Lung (tissue), 12 donors: ENCODE results near the gene PYGM. TPM values are rescaled to one million over a fixed set of nuclear protein-coding genes. Genes with fewer than 3 reads are reported as not detected.

Source experiments
- ATAC-seq: fragments of 200-7000 bp; cut with Tn5 transposase; one replicate; pipeline ENCODE4 v1.9.1; 2020; ENCODE audit warnings: moderate number of reproducible peaks; ENCODE audit not compliant: insufficient read depth, low FRiP score
- DNase-seq, 3 donors: peaks; one replicate each; pipeline ENCODE4 v3.0.0-alpha.2; 2013 to 2017
- H3K27ac ChIP-seq, 2 donors: one replicate each; pipeline ENCODE4 v1.5.1; 2013; ENCODE audit warnings: mild to moderate bottlenecking in 2 of 2, moderate library complexity in 2 of 2, control low read depth in 1 of 2, inconsistent platforms in 1 of 2, low read depth in 1 of 2, low read length in 1 of 2
- H3K27me3 ChIP-seq, 3 donors: one replicate each; pipeline ENCODE4 v1.5.1; 2013; ENCODE audit warnings: low read length in 2 of 3; ENCODE audit not compliant: control insufficient read depth in 3 of 3, insufficient read depth in 3 of 3
- H3K36me3 ChIP-seq, 4 donors: one replicate each; pipeline ENCODE4 v1.5.1; 2013; ENCODE audit warnings: low read length in 4 of 4, mild to moderate bottlenecking in 1 of 4, moderate library complexity in 1 of 4; ENCODE audit not compliant: control insufficient read depth in 4 of 4, insufficient read depth in 4 of 4
- H3K4me1 ChIP-seq, 5 donors: one replicate each; pipeline ENCODE4 v1.5.1; 2013; ENCODE audit warnings: low read length in 5 of 5, mild to moderate bottlenecking in 2 of 5, moderate library complexity in 1 of 5; ENCODE audit not compliant: control insufficient read depth in 5 of 5, insufficient read depth in 5 of 5
- H3K4me3 ChIP-seq: one replicate; pipeline ENCODE4 v1.5.1; 2013; ENCODE audit warnings: mild to moderate bottlenecking, control low read depth, moderate library complexity
- H3K9ac ChIP-seq, 2 donors: one replicate each; pipeline ENCODE4 v1.5.1; 2013; ENCODE audit warnings: low read length in 2 of 2, control low read depth in 1 of 2; ENCODE audit not compliant: insufficient read depth in 1 of 2
- H3K9me3 ChIP-seq, 4 donors: one replicate each; pipeline ENCODE4 v1.5.1; 2013; ENCODE audit warnings: low read length in 3 of 4, mild to moderate bottlenecking in 1 of 4, moderate library complexity in 1 of 4; ENCODE audit not compliant: control insufficient read depth in 4 of 4, insufficient read depth in 3 of 4
- WGBS, 2 donors: extraction: QIAGEN DNeasy Blood & Tissue Kit; methylation state at CpG; one replicate each; pipeline ENCODE4 v1.1.7; 2013; 5-methylcytosine and 5-hydroxymethylcytosine counted together
- polyA plus RNA-seq, 2 donors: library from polyadenylated mRNA; stranded (reverse); fragments of 200-250 nt; gene quantifications; one replicate each; pipeline ENCODE4 v1.2.1, GENCODE V29; 2013
- total RNA-seq, 2 donors: library from RNA; depleted of rRNA in 1 of 2; stranded (reverse); fragments of >200 nt in 1 of 2; gene quantifications; one replicate each; pipeline ENCODE4 v1.2.1, GENCODE V29; 2014 to 2021
- TF ChIP-seq, protein P1 (sequence below): IDR thresholded peaks from 2 replicates; pipeline ENCODE4 v1.5.1; 2012; ENCODE audit warnings: mild to moderate bottlenecking; ENCODE audit errors: control extremely low read depth, extremely low read depth
- donor health status: control.
- donor health status: control.
- donor health status: Bipolar disorder and iron deficiency.
- donor health status: healthy.
- donor health status: DM: yes; HTN: yes; CAD: no.

PYGM gene
- total and polyA plus RNA-seq, 4 donors = 1.2 to 3.8 (median 2.5) TPM

DNA sequence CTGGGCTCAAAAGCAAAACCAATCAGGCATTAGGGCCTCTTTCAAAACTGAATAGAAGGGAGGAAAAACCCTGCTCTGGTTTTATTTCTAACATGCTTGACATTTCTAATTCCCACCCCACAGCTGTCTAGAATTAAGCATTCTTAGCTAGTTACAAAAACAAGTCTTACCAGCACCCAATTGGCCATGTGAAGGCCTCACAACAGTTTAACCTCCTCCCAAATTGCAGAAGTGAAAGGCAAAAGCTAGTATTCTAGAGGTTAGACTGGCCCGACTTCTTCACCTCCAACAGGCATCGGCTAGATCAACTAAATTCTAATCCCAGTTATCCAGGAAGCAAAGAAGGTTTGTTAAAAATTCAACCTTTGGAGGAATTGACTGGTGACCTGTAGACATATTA is 12.1 kb upstream of the PYGM start:
- DNase-seq (no peak), ATAC-seq (no peak)
- TF ChIP-seq, protein P1, sequence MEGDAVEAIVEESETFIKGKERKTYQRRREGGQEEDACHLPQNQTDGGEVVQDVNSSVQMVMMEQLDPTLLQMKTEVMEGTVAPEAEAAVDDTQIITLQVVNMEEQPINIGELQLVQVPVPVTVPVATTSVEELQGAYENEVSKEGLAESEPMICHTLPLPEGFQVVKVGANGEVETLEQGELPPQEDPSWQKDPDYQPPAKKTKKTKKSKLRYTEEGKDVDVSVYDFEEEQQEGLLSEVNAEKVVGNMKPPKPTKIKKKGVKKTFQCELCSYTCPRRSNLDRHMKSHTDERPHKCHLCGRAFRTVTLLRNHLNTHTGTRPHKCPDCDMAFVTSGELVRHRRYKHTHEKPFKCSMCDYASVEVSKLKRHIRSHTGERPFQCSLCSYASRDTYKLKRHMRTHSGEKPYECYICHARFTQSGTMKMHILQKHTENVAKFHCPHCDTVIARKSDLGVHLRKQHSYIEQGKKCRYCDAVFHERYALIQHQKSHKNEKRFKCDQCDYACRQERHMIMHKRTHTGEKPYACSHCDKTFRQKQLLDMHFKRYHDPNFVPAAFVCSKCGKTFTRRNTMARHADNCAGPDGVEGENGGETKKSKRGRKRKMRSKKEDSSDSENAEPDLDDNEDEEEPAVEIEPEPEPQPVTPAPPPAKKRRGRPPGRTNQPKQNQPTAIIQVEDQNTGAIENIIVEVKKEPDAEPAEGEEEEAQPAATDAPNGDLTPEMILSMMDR = no peak
- H3K36me3 ChIP-seq = peaks cover 61 to 95% (median 84%) of the 10 kb centered on the region in 4 donors
- H3K4me3 ChIP-seq = no peak overlapping the region
- H3K4me1 ChIP-seq = peaks cover 4 to 25% (median 9%) of the 10 kb centered on the region in 5 donors
- WGBS, 2 donors = 57 to 76% methylated on average over 2 of the region's 2 CpGs
- H3K27ac ChIP-seq = no peak overlapping the region
- no peaks in the 10 kb centered on the region for H3K9me3 ChIP-seq
- H3K27me3 ChIP-seq = no peaks in the 10 kb centered on the region
- H3K9ac ChIP-seq = no peak overlapping the region

DNA sequence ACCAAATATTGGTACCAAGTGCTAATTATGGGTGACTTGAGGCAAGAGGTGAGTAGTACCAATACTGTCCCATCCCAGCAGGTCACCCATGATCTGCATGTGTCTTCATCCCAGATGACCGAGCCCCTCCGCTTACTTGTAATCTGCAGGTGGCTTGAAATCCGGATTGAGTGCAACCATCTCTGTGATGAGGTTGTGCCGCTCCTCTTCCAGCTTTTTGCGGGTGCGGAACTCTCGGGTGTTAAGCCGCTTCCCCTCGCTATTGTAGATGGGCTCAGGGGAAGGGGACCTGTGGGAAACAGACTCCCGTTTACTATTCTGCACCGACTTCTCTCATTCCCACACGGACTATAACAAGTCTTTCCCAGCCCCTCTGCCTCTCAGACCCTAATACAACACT is 10.3 kb upstream of the PYGM start:
- H3K9me3 ChIP-seq = no peaks in the 10 kb centered on the region
- H3K36me3 ChIP-seq = peaks cover 71 to 85% (median 81%) of the 10 kb centered on the region in 4 donors
- peaks cover 0 to 12% (median 0%) of the 10 kb centered on the region in 5 donors for H3K4me1 ChIP-seq
- H3K9ac ChIP-seq = no peak overlapping the region
- TF ChIP-seq, protein P1 = no peak
- H3K4me3 ChIP-seq = no peak overlapping the region
- 95% methylated on average over 12 of the region's 12 CpGs for WGBS, 2 donors
- H3K27ac ChIP-seq = no peak overlapping the region
- ATAC-seq = no peak
- DNase-seq = no peak
- no peaks in the 10 kb centered on the region for H3K27me3 ChIP-seq

DNA sequence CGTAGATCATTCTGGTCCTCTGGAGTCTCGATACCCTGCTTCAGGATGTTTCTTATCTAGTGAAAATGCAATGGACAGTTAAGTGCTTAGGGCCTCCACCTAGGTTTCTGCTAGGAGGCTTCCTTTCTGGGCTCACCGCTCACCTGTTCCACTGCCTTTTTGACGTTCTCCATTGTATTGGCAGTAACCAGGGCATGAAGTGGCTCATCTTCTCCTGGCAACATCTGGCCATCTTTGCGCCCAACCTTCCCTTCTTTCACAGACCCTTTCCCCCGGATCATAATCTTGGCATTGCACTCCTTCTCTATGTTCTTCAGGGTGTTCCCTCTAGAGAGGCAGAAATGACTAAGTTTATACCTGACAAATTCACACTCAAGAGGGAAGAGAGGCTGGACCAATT is 9.5 kb upstream of the PYGM start:
- H3K27ac ChIP-seq = no peak overlapping the region
- DNase-seq (no peak), ATAC-seq (no peak)
- WGBS, 2 donors = 92 to 95% methylated on average over 6 of the region's 6 CpGs
- no peak overlapping the region for H3K4me3 ChIP-seq
- TF ChIP-seq, protein P1 = no peak
- H3K4me1 ChIP-seq = peaks cover 0 to 10% (median 0%) of the 10 kb centered on the region in 5 donors
- H3K9me3 ChIP-seq = no peaks in the 10 kb centered on the region
- no peaks in the 10 kb centered on the region for H3K27me3 ChIP-seq
- H3K36me3 ChIP-seq = peaks cover 75 to 86% (median 79%) of the 10 kb centered on the region in 4 donors
- H3K9ac ChIP-seq = peak overlapping the region in 1 of 2 donors; percentile 4

DNA sequence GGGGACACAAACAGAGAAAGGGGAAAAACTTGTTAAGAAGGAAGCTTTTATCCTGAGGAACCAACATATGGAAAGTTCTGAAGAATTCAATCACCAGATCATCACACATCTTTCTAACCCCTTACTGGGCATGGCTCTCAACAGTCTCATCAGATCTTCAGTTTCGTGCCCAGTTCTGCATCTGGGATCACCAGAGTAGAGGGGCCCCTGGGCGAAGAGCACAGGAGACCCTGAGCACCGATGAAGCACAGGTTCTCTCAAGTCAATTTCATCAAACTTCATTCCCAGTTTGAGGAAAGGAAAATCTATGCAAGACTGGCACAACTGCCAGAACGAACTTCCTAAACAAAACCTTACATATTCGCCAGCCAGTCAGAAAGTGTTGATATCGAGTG is 8.5 kb upstream of the PYGM start:
- TF ChIP-seq, protein P1 = no peak
- H3K4me3 ChIP-seq = no peak overlapping the region
- no peak overlapping the region for H3K27ac ChIP-seq
- no peaks in the 10 kb centered on the region for H3K27me3 ChIP-seq
- no peak overlapping the region for H3K9ac ChIP-seq
- H3K4me1 ChIP-seq = peaks cover 0 to 8% (median 0%) of the 10 kb centered on the region in 5 donors
- peaks cover 73 to 84% (median 81%) of the 10 kb centered on the region in 4 donors for H3K36me3 ChIP-seq
- ATAC-seq (no peak), DNase-seq (no peak)
- no peaks in the 10 kb centered on the region for H3K9me3 ChIP-seq
- WGBS, 2 donors = 89 to 91% methylated on average over 6 of the region's 6 CpGs
